ENCODE measurements around the gene IER5L. TPM values are rescaled to one million over a fixed set of nuclear protein-coding genes. Genes with fewer than 3 reads are reported as not detected.

Gene IER5L
- total and polyA plus RNA-seq, 9 of the 15 experiments (the other 6 are each of a cell fraction or from before 2014, with no cell fraction given), result 0.14 to 11.9 (median 0.52) TPM

- TF ChIP-seq ZBTB2 (IDR thresholded peaks at IDR 0.05) (no peak), ZNF408 (CRISPR knock-in tag; IDR thresholded peaks at IDR 0.05; ENCODE audit: low read depth) (no peak)
Measured at GRCh38 chr9:129218272-129218625, 40.2 kb upstream of the IER5L start (continued).

GRCh38 chr9:129213551-129213950, 35.5 kb upstream of the IER5L start:
- H3K9me3 ChIP-seq (replicated peaks; ENCODE audit: control insufficient read depth, insufficient read depth, low read depth, low read length), result no peaks in the 10 kb centered on the region
- TF ChIP-seq SMC3 (conservative IDR thresholded peaks at IDR 0.05; ENCODE audit: insufficient read depth, low read depth, low read length) (no peak), ZNF436 (CRISPR knock-in tag; IDR thresholded peaks at IDR 0.05) (no peak), SREBF2 (CRISPR knock-in tag; IDR thresholded peaks at IDR 0.05) (no peak), ETV1 (tag; conservative IDR thresholded peaks at IDR 0.05; ENCODE audit: low read depth) (no peak), SNIP1 (IDR thresholded peaks at IDR 0.05; ENCODE audit: low read depth) (no peak), ARID2 (IDR thresholded peaks at IDR 0.05) (no peak), ZNF699 (CRISPR knock-in tag; IDR thresholded peaks at IDR 0.05; ENCODE audit: insufficient replicate concordance) (no peak)
- no peak overlapping the region for H2AFZ ChIP-seq (ENCODE audit: low read depth, low read length)
- peaks cover 3 to 10% of the 10 kb centered on the region in 2 experiments; a peak in 4 of 5 replicates for H3K4me1 ChIP-seq (replicated peaks in 1 of 2; ENCODE audit: control insufficient read depth in 2 of 2, insufficient read depth in 2 of 2, low read length in 2 of 2)
- H3K36me3 ChIP-seq (ENCODE audit: control insufficient read depth, insufficient read depth, low read length), result no peaks in the 10 kb centered on the region
- POLR2A ChIA-PET, result interaction anchor here (1.6 kb wide), 1 partner anchor 8 kb away, joined by 4 read pairs; no protein-coding TSS in a partner anchor
- H3K27ac ChIP-seq (ENCODE audit: extremely low read depth, low read depth, low read length), result no peak overlapping the region
- H3K9me1 ChIP-seq (ENCODE audit: control insufficient read depth, insufficient read depth, low read length), result no peaks in the 10 kb centered on the region
- no peak overlapping the region for H3K4me2 ChIP-seq (ENCODE audit: insufficient read depth, low read length)
- no peak overlapping the region for H3K4me3 ChIP-seq
- intact Hi-C loops (cut with micrococcal nuclease), result no loop called here
- DNase-seq (ENCODE audit: extremely low read depth in 1 of 4, low spot score in 3 of 4) (no peak), ATAC-seq (no peak), FAIRE-seq (no peak)
- CTCF ChIA-PET (ENCODE audit: low intra/inter-chr PET ratio), result no interaction called here
- WGBS (ENCODE audit: insufficient coverage, low coverage, missing lambda C conversion rate), result 66% methylated on average over 5 of the region's 5 CpGs
- H3K9ac ChIP-seq (ENCODE audit: insufficient read depth in 1 of 2, low read depth in 2 of 2, low read length in 2 of 2), result no peak overlapping the region
- no peaks in the 10 kb centered on the region for H3K27me3 ChIP-seq (ENCODE audit: control insufficient read depth in 2 of 2, insufficient read depth in 2 of 2, low read length in 2 of 2)
- in situ Hi-C loops (cut with MboI), result no loop called here
- no TSS peak for BruUV-seq (replicated peaks)
- H3K79me2 ChIP-seq (ENCODE audit: control insufficient read depth, insufficient read depth, low read length), result no peaks in the 10 kb centered on the region
- no peaks in the 10 kb centered on the region for H4K20me1 ChIP-seq (replicated peaks; ENCODE audit: control insufficient read depth, insufficient read depth, low read length)

Measured in K562 (cell line).